Ectodermal cell (in vitro differentiated cells): ENCODE measurements around the gene RASGEF1C.

Experiments used
- H3K27ac ChIP-seq: 2 replicates; pipeline ENCODE4 v1.7.0; 2013; ENCODE audit warnings: mild to moderate bottlenecking, low read depth, low read length; ENCODE audit not compliant: insufficient read depth, poor library complexity, severe bottlenecking
- H3K27me3 ChIP-seq: 2 replicates; pipeline ENCODE4 v1.7.0; 2013; ENCODE audit warnings: mild to moderate bottlenecking, low read length; ENCODE audit not compliant: insufficient read depth, control insufficient read depth, poor library complexity, severe bottlenecking
- H3K36me3 ChIP-seq: one replicate; pipeline ENCODE4 v1.7.0; 2013; ENCODE audit warnings: low read length; ENCODE audit not compliant: control insufficient read depth, insufficient read depth
- H3K4me1 ChIP-seq: one replicate; pipeline ENCODE4 v1.7.0; 2013; ENCODE audit warnings: low read length; ENCODE audit not compliant: control insufficient read depth, insufficient read depth
- H3K4me3 ChIP-seq: 2 replicates; pipeline ENCODE4 v1.7.0; 2013; ENCODE audit warnings: low read depth, low read length, control low read depth; ENCODE audit not compliant: insufficient read depth
- H3K9me3 ChIP-seq: 2 replicates; pipeline ENCODE4 v1.7.0; 2013; ENCODE audit warnings: mild to moderate bottlenecking, low read length, moderate library complexity; ENCODE audit not compliant: control insufficient read depth
- WGBS, 2 experiments: methylation state at CpG; one replicate each; pipeline ENCODE4 v1.1.7; 2013; ENCODE audit warnings: missing lambda C conversion rate in 2 of 2; 5-methylcytosine and 5-hydroxymethylcytosine counted together

Gene RASGEF1C

GRCh38 chr5:180101451-180102105 is 107.4 kb downstream of the RASGEF1C start:
- no peak overlapping the region for H3K27ac ChIP-seq
- 91 to 92% methylated on average over 20 of the region's 20 CpGs for WGBS, 2 experiments
- H3K27me3 ChIP-seq: no peaks in the 10 kb centered on the region
- H3K4me3 ChIP-seq: no peak overlapping the region
- H3K36me3 ChIP-seq: no peaks in the 10 kb centered on the region
- H3K4me1 ChIP-seq: no peaks in the 10 kb centered on the region
- peaks cover 3% of the 10 kb centered on the region for H3K9me3 ChIP-seq

GRCh38 chr5:180100621-180101450 is 108.2 kb downstream of the RASGEF1C start:
- Histone ChIP-seq H3K9me3 (no peaks in the 10 kb centered on the region), H3K27me3 (no peaks in the 10 kb centered on the region), H3K4me1 (no peaks in the 10 kb centered on the region), H3K27ac (no peak overlapping the region), H3K4me3 (no peak overlapping the region), H3K36me3 (no peaks in the 10 kb centered on the region)
- 92 to 93% methylated on average over 29 of the region's 29 CpGs for WGBS, 2 experiments

- no peak overlapping the region for H3K27ac ChIP-seq
- H3K9me3 ChIP-seq: no peaks in the 10 kb centered on the region
- no peak overlapping the region for H3K4me3 ChIP-seq
- no peaks in the 10 kb centered on the region for H3K36me3 ChIP-seq
- no peaks in the 10 kb centered on the region for H3K4me1 ChIP-seq
- WGBS, 2 experiments: 89 to 90% methylated on average over 18 of the region's 18 CpGs
- no peaks in the 10 kb centered on the region for H3K27me3 ChIP-seq
Observed at GRCh38 chr5:180099733-180100611, 109.0 kb downstream of the RASGEF1C start.

- Histone ChIP-seq H3K27me3 (no peaks in the 10 kb centered on the region), H3K36me3 (no peaks in the 10 kb centered on the region), H3K27ac (no peak overlapping the region), H3K4me3 (no peak overlapping the region), H3K4me1 (no peaks in the 10 kb centered on the region), H3K9me3 (no peaks in the 10 kb centered on the region)
- WGBS, 2 experiments: 90 to 91% methylated on average over 18 of the region's 18 CpGs
Observed at GRCh38 chr5:180098991-180099732, 109.8 kb downstream of the RASGEF1C start.

GRCh38 chr5:180098526-180098925 is 110.5 kb downstream of the RASGEF1C start:
- Histone ChIP-seq H3K9me3 (no peaks in the 10 kb centered on the region), H3K36me3 (no peaks in the 10 kb centered on the region), H3K4me3 (no peak overlapping the region), H3K27ac (no peak overlapping the region), H3K27me3 (no peaks in the 10 kb centered on the region), H3K4me1 (no peaks in the 10 kb centered on the region)
- 96 to 97% methylated on average over 8 of the region's 8 CpGs for WGBS, 2 experiments

- H3K4me3 ChIP-seq: no peak overlapping the region
- no peaks in the 10 kb centered on the region for H3K9me3 ChIP-seq
- H3K4me1 ChIP-seq: no peaks in the 10 kb centered on the region
- no peak overlapping the region for H3K27ac ChIP-seq
- H3K36me3 ChIP-seq: no peaks in the 10 kb centered on the region
- WGBS, 2 experiments: 97% methylated on average over 5 of the region's 5 CpGs
- no peaks in the 10 kb centered on the region for H3K27me3 ChIP-seq
Observed at GRCh38 chr5:180097926-180098325, 111.1 kb downstream of the RASGEF1C start.

- Histone ChIP-seq H3K9me3 (no peaks in the 10 kb centered on the region), H3K4me3 (no peak overlapping the region), H3K27ac (no peak overlapping the region), H3K27me3 (no peaks in the 10 kb centered on the region), H3K4me1 (no peaks in the 10 kb centered on the region), H3K36me3 (no peaks in the 10 kb centered on the region)
- 89 to 91% methylated on average over 11 of the region's 11 CpGs for WGBS, 2 experiments
Observed at GRCh38 chr5:180097163-180097894, 111.7 kb downstream of the RASGEF1C start.

- H3K36me3 ChIP-seq: no peaks in the 10 kb centered on the region
- no peaks in the 10 kb centered on the region for H3K4me1 ChIP-seq
- no peaks in the 10 kb centered on the region for H3K27me3 ChIP-seq
- 87 to 88% methylated on average over 10 of the region's 10 CpGs for WGBS, 2 experiments
- no peak overlapping the region for H3K4me3 ChIP-seq
- no peak overlapping the region for H3K27ac ChIP-seq
- no peaks in the 10 kb centered on the region for H3K9me3 ChIP-seq
Observed at GRCh38 chr5:180096616-180097015, 112.4 kb downstream of the RASGEF1C start.

GRCh38 chr5:180095545-180095944 is 113.5 kb downstream of the RASGEF1C start:
- no peaks in the 10 kb centered on the region for H3K9me3 ChIP-seq
- no peaks in the 10 kb centered on the region for H3K27me3 ChIP-seq
- no peak overlapping the region for H3K27ac ChIP-seq
- H3K36me3 ChIP-seq: no peaks in the 10 kb centered on the region
- H3K4me1 ChIP-seq: no peaks in the 10 kb centered on the region
- no peak overlapping the region for H3K4me3 ChIP-seq
- 95% methylated on average over 9 of the region's 9 CpGs for WGBS, 2 experiments
